HL-60 (cell line): ENCODE data around the gene PRODH.

Experiments used
- POLR2AphosphoS5 ChIP-seq: IDR thresholded peaks from 2 replicates; pipeline ENCODE4 v1.6.1; 2012; ENCODE audit warnings: low read depth
- TF ChIP-seq, protein P1 (sequence below): IDR thresholded peaks from one replicate; pipeline ENCODE4 v1.5.1; 2011; ENCODE audit warnings: low read length, control low read depth, inconsistent platforms; ENCODE audit not compliant: insufficient read depth
- TF ChIP-seq, protein P2 (sequence below): IDR thresholded peaks from 2 replicates; pipeline ENCODE4 v1.6.1; 2012; ENCODE audit warnings: low read depth; ENCODE audit not compliant: insufficient replicate concordance

DNA sequence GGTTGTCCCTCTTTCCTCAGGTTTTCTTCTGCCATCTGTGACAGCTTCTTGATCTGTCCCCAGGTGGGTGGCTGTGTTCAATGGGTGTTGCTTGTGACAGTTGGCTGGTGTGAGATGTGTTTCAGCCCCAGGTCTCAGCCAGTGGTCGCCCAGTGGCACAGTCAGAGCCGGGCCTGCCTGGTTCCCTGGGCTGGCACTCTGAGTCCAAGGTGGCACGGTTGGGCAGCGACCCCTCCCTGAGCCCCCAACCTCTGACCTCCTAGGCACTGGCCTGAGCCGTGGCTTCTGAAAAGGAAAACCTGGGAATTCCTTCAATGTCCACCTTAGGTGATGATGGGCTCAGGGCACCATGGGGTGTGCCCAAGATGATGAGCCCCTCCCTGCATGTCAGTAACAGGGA lies 14.0 kb upstream of the PRODH start:
- TF ChIP-seq, protein P1, sequence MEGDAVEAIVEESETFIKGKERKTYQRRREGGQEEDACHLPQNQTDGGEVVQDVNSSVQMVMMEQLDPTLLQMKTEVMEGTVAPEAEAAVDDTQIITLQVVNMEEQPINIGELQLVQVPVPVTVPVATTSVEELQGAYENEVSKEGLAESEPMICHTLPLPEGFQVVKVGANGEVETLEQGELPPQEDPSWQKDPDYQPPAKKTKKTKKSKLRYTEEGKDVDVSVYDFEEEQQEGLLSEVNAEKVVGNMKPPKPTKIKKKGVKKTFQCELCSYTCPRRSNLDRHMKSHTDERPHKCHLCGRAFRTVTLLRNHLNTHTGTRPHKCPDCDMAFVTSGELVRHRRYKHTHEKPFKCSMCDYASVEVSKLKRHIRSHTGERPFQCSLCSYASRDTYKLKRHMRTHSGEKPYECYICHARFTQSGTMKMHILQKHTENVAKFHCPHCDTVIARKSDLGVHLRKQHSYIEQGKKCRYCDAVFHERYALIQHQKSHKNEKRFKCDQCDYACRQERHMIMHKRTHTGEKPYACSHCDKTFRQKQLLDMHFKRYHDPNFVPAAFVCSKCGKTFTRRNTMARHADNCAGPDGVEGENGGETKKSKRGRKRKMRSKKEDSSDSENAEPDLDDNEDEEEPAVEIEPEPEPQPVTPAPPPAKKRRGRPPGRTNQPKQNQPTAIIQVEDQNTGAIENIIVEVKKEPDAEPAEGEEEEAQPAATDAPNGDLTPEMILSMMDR = no peak
- no peak for TF ChIP-seq POLR2AphosphoS5
- TF ChIP-seq, protein P2, sequence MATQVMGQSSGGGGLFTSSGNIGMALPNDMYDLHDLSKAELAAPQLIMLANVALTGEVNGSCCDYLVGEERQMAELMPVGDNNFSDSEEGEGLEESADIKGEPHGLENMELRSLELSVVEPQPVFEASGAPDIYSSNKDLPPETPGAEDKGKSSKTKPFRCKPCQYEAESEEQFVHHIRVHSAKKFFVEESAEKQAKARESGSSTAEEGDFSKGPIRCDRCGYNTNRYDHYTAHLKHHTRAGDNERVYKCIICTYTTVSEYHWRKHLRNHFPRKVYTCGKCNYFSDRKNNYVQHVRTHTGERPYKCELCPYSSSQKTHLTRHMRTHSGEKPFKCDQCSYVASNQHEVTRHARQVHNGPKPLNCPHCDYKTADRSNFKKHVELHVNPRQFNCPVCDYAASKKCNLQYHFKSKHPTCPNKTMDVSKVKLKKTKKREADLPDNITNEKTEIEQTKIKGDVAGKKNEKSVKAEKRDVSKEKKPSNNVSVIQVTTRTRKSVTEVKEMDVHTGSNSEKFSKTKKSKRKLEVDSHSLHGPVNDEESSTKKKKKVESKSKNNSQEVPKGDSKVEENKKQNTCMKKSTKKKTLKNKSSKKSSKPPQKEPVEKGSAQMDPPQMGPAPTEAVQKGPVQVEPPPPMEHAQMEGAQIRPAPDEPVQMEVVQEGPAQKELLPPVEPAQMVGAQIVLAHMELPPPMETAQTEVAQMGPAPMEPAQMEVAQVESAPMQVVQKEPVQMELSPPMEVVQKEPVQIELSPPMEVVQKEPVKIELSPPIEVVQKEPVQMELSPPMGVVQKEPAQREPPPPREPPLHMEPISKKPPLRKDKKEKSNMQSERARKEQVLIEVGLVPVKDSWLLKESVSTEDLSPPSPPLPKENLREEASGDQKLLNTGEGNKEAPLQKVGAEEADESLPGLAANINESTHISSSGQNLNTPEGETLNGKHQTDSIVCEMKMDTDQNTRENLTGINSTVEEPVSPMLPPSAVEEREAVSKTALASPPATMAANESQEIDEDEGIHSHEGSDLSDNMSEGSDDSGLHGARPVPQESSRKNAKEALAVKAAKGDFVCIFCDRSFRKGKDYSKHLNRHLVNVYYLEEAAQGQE = no peak
